Dedifferentiated amniotic fluid mesenchymal stem cell (primary cell): ENCODE measurements around the gene AUTS2.

ENCODE experiments used
- DNase-seq: peaks from one replicate; pipeline ENCODE4 v3.0.0-alpha.2; 2016; ENCODE audit errors: extremely low spot score

AUTS2 gene

DNA sequence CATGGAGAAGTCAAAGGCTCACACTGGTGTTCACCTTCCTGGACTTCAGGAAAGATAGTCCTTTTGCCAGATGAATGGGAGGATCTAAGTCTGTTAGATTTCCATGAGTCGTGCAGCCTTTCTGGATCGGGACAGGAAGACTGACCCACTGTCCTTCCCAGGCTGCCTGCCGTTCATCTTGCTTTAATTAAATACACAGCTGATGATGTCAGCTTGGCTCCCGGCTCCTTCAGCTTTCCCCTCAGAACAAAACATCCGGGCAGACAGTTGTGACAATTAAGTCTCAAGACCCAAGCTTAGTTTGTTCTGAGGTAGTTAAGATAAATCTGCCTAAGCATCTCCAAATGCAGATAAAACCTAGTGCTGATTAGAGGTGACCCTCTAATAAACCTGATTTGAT is 58.6 kb downstream of the AUTS2 start:
- peak; percentile 71 for DNase-seq

DNA sequence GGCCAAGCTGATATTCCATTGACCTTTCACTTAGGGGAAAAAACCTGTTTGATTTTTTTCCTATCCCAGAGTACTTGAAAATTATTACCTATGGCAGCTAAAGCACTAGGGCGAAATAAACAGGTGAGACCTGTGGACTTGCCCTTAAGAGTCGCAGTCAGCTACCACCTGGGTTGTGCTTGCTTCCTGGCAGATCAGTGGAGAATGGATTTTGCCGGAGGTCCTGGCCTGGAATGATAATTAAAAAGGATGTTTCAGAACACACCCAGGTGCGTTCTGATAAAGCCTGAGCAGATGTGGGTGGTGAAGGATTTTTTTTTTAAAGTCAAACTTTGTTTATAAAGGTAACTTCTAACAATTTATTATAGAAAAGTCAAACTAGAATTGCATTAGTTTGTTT is 59.1 kb downstream of the AUTS2 start:
- DNase-seq: no peak

DNA sequence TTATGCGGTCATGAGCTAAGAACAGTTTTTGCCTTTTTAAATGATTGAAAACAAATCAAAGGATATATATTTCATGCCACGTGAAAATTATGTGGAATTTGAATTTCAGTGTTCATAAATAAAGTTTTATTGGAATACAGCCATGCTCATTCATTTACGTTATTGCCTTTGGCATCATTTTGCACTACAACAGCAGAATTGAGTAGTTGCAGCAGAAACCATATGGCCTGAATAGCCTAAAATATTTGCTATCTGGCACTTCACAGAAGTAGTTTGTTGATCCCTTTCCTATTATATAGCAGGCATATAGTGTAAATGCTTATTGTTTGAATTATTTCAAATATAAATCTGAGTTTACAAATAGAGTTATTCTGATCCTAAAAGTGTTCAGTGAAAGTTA is 59.7 kb downstream of the AUTS2 start:
- DNase-seq: no peak

DNA sequence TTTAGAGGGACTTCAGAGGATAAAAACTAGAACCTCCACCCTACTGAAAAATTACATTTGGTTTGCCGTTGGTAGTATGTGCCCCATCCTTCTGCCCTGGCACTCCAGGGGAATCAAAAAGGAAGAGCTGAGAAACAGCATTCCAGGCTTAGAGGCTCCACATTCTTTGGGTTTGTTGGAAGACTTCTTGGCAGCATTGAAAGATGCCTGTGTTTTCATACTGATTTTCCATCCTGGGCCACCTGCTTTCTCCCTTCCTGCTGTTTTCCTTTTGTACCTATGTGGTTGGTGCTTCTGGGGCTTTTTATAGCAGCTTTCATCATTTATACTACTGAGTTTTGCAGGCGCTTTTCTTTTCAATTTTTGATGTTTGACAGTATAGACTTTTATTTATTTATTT is 61.7 kb downstream of the AUTS2 start:
- peak; percentile 64 for DNase-seq

DNA sequence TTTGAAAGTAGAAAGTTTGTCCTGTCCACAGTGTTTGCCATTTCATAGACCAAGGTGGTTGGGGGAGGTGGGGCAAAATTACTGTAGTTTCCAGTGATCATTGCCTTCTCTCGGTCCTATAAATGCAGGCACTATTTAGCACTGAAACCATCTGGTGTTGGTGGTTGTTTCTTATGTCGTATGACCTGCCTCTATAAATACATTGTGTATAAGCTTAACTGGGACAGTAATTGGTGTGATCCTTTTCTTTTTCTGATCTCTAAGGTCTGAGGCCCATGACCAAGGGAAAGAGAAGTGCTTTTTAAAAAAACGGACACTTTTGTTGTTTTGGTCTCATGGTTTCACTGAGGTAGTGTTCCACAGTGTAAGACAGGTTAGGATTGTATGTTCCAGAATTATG is 63.1 kb downstream of the AUTS2 start:
- DNase-seq: no peak

DNA sequence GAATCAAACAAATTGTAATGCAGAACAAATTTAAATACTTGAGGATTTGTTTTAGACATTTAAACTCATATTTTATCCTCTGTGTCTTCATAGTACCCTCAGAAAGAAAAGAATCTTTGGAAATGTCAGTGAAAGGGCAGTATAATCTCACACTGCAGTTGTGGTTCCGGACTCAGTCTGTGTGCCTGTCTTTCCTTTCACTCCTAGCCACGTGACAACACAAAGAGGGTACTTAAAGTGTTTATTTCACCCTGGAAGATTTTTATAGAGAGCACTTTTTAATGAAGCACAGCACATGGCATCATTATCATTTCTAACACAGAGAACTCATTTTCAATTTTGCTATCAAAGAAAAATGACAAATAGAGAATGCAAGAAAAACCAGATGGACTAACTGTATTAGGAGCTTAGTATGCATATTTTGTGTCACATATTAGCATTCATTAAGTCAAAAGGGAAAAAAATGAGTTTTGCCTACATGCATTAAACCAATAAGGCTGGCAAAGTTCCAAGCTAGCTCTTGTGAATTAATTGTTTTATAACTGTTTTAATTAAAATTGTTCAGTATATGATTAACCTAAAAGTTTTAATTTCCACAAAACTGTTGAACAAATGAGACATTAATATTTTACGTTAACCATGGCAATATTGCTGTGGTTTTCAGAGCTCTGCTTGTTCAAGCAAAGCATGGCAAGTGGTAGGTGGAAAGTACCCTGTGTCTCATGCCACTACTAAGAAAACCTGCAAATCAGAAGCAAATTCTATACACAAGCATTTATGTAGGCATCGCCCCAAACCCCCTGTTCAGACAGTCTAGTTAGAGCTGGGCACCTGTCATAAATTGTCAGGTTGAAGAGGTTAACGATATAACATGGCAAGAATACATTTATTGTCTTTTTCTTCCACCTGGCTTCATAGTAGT is 65.9 kb downstream of the AUTS2 start:
- no peak for DNase-seq

DNA sequence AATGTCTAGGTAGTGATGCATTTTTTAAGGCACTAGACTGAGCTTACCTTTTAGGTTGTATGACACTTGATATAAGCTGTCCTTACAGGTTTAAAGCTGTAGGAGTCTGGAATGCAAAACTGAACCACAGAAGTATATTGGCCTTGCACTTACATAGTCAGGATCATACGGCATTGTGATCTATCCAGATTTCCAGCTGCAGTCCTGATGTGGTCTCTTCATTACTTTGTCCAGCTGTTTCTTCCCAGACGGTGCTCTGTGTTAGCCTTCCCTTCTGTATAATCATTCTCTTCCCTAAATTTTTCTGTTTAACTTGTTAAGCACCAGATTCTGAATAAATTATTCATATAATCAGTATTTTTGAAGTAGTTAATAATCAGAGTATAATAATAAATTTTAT is 67.1 kb downstream of the AUTS2 start:
- no peak for DNase-seq

DNA sequence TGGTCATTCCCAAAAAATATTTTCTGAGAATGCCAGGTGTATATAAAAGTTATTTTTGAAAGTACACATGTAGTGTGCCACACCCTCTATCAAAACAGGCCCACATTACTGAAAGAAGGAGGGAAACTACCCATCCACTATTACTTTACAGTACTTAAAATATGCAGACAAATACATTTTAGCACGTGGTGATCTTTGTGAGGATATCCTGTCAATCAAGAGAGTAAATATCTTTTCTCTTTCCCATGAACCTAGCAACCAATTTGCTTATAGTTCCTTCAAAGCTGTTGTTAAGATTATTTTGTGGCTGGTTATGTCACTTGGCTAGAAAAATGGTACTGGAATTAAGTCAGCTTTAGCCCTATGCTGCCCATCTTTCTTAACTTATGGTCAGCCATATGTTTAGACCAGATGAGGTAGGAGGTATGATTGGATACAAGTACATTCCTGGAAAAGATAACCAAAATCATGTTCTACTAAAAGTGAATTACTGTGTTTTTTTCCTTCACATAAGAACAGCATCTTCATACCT is 70.1 kb downstream of the AUTS2 start:
- no peak for DNase-seq

DNA sequence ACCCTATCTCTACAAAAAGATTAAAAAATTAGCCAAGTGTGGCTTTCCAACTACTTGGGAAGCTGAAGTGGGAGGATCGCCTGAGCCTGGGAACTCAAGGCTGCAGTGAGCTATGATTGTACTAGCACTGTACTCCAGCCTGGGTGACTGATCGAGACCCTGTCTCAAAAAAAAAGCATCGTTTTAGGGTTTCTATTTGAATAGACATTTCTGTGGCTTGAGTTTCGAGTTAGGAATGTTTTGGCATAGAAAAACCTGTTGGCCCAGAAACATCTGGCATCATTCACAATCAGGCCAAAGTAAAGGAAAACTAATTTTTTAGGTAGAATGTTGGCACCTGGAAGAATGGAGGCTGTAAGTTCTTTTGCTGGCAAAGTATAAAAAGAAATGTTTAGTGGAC is 72.4 kb downstream of the AUTS2 start:
- peak; percentile 58 for DNase-seq

DNA sequence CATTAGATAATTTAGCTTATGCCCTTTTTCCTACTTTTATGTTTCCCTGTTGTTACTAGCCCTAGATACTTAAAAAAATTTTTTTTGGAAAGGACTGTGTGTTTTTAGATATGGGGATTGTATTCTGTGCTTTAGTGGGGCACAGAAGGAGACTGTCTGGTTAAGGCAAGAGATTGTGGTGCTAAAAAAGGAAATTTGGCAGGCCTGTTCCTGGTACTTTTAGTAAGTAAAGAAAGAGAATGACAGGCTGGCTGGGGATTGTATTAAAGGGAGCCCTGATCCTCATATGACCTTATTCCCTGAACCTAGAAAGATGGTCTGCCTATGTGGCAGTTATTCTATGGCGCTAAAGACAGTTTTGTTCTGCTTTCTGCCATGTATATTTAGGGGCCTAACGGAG is 74.8 kb downstream of the AUTS2 start:
- no peak for DNase-seq

DNA sequence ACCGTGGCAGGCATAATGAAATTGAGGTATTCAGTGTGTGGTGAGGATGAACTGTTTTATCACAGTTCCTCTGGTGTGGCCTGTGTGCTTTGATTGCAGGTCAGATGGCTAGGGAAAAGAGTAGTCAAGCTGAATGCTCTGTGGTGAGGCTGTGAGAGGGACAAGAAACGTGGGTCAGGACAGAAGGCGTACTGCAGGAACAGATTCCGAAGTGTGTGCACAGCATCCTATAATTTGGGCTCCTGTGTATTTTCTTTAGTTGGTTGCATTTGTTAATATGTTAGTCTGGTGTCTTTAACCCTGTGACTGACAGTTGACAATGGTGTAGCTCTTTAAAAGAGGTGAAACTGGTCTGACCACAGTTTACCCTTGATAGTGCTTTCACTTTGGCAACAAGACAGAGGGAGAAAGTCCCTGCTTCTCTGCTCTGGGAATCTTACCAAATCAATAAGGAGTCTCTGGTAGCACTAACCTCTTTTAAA is 76.5 kb downstream of the AUTS2 start:
- DNase-seq: no peak

DNA sequence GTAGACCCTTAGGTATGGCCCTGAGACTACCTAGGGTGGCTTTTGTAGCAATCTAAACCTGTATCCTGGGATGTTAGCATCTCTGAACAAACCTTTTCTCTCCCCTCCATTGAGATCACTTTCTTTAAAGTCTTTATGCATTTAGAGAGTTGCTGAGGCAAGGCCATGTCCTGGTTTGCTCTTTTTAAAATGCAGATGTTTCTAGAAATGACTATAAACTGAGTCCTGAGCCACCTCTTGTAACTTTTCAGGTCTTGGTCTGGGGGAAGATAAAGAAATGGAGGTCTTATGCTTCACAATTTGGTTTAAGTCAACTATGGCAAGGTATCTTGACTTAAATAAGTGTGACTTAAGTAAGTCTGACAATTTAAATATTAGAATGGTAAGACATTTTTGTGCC is 78.0 kb downstream of the AUTS2 start:
- DNase-seq: no peak

DNA sequence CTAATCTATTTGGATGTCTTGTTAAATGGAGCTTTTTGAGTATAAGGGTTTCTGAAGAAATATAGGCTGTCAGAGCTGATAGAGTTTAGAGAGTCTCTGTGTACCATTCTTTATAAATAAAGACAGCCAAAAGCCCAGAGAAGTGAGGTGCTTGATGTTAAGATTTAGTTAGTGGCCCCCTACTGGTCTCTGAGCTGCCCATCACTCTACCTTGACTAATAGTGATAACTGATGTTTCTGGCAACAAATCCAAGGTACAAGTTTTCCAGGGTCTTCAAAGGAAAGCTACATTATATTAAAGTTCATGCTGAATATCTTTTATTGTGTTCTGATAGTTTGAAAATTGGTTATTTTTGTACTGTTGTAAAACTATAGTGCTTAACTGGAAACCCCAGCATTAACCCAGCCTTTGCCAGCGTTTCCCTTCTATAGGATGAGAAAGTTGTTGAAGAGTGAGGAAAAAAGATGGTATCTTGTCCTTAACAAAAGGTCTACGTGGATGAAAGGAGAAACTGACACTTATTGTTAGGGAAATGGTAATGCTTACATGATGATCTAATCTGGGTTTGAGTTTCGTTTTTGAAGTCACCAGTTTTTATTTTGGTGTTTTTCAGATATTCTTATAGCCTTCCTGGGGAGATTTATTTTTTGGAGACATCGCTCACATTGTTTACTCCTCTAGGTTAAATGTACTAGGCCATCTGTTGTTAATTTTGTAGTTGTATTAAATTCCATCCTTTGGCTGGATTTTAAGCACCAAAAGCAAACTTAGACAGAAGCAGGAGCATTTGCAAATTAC is 79.0 kb downstream of the AUTS2 start:
- peak; percentile 72 for DNase-seq

DNA sequence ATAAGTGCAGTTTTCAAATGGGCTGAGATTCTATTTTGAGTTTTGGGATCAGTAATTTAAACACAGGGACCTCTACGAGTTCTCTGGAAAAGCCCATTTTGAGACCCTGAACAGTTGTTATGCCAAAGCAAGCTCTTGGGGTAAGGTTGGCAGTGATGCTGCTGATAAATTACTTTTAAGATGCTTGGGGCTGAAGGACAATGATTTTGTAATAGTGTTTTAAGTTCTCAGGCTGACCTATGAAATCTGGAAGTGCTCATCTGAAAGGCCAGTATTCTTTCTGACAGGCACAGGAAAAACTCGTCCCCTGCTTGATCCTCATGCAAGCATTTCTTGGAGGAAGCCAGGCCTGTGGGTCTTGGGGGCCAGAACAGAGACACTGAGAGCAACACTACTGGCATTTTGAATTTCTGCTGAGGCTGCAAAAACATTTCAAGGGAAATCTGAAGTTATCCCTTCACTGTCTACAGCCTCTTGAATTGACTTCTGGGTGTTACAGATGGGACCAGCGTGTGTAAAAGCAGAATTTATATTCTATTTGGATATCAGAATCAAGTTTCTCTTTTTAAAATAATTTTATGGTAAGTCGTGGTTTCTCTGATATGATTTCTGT is 79.7 kb downstream of the AUTS2 start:
- peak; percentile 36 for DNase-seq

DNA sequence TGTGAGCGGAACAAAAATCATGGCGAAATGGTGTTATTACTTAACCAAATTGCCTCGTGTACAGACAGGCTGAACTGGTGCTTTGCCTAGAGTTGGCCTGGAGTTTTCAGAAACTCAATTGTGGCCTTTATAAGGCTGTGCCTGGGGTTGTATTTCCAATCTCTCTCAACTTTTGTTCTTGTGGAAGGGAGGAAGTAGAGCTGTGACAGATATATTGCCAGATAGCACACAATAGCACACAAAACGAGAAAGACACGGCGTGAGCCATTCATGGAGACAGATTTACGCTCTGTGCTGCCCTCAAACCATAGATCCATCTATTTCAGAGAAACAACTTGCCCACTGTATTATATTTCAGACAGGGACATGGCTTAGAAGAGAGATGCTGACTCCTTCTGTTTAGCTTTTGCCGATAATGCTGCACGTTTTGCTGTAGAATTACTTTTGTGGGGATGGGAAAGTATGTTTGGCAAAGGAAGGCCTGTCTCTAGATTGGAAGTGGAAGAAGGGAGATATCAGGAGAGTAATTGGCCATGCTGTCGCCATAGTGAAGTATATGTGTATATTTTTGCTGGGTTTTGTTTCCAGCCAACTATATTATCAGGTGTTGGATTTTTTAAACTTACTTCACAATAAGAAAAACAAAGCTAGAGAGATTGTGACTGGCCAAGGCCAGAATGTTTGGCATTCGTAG is 80.4 kb downstream of the AUTS2 start:
- DNase-seq: no peak

DNA sequence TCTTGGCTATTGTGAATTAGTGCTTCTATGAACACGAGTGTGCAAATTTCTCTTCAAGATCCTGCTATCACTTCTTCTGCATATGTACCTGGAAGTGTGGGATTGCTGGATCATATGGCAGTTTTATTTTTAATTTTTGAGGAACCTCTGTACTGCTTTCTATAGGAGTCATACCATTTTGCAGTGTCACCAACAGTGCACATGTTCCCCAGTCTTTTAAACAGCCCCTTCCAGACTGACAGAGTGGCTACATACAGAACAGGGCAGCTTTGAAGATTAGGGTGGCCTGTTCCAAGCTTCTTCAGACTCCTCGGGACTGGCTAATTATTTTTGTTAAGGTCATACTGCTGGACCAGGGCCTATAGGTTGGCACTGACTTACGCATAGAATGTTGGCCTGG is 82.9 kb downstream of the AUTS2 start:
- no peak for DNase-seq

DNA sequence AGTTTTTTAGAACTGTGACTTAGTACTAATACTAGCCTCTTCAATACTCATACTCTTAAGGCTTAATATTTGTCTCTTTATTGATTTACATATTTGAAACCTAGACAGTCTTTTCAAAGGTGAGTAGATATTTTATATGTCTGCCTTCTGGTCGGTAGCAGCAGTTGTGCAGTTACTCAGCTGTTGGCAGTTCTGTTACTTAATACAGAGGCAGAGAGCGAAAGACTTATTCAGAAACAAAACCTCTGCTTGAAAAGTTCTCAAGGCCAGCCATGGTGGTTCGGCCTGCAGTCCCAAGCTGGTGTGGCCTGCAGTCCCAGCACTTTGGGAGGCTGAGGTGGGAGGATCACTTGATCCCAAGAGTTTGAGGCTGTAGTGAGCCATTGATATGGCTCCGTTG is 84.2 kb downstream of the AUTS2 start:
- DNase-seq: no peak

DNA sequence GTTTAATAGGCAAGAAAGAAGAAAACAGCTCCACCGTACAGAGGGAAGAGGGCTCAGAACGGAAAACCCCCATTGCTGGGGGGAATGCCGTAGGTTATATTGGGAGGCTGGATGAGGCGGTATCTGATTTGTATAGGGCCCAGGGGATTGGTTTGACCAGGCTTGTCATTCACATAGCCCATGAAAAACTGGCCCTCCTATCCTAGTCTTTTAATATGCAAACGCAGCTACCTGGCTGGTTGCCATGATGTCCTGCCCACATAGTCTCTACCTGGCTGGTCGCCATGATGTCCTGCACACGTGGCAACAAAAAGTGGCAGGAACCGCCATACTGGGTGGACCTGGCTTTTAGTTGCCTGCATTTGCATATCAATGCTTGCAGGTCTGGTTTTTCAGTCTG is 84.7 kb downstream of the AUTS2 start:
- DNase-seq: no peak

DNA sequence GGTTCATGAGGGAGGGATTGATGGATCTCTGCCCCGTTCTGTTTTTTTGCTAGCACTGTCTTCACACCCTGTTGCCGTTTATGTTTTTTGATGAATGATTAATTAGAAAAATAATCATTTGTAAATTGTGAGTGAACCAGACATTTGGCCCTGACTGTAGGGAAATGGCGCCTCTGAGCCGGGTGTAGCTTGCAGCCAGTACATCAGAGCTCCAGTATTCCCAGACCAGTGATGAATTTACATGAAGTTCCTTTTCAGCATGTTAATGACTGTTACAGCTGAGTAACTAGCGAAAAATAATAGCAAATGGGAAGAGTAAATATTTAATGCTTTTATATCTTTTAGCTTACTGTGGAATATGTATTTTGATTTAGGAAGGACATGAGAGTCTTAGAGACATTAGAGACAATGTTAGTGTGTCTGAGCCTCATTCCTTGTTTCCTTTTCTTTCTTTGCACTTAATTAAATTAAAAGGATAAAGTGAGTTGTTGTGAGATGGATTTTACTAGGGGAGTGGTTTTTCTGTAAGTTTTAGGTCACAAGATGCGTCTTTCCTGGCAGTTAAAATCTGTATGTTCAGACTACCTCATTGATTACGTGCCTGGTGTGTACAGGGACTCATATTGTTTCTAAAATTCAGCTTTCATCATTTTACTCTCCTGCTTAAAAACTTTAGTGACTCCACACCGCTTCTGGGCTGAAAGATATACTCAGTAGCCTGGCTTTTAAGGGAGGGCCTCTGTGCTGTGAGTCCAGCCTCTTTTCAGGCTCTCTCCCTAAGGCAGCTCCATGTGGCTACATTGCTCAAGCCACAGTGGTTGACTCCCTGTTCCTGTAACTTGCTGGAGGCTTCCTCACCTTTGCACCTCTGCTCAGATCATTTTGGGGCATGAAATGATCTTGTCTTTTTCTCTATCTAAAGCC is 86.4 kb downstream of the AUTS2 start:
- DNase-seq: no peak

DNA sequence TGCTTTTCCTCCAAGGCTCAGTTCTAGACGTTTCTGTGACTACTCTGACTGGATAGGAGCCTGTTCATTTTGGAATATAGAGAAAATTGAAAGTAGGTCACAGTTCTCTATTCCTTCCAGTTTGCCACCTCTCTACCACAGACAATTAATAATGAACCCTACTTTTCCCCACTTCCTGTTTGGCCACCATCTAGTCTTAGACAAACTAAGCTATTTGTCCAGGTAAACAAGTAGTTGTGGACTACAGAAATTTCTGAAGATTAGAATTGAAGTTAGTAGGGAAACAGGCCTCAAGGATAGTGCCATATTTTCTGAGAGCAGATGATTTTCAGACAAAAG is 87.0 kb downstream of the AUTS2 start:
- no peak for DNase-seq

DNA sequence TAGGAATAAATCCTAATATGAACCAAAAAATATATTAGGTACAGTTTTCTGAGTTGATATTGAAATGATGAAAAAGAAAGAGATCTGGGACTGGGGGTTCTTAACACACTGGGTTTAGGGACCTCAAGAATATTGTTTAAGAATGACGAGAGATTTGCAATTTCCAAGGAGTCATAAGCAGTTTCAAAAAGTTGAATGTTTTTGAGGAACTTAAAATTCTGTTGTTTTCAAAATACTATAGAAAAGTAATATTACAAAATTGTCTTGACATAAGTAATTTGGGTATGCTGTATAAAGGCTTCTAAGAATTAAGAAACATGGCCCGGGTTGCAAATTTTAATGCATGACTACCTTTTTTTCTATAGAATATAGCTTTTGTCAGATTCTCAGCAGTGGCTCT is 88.1 kb downstream of the AUTS2 start:
- no peak for DNase-seq
